ENCODE results near the gene ZNF804B.

DNA sequence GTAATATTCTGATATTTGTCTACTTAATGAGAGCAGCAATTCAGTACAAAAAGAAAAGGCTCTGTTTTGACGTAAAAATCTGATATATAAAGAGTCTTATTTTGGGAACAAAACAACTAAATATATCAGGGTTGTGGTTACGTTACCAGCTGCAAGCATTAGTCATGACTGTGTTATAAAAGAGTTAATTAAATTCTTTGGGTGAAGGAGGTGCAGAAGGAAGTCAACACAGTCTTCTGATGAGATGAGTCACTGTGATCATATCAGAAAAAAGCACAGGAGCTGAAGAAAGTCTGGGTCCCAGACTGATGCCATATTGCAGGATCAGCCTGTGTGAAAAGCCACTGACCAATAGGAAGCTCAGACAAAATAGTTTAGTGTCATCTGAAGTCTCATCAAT is 270.4 kb downstream of the ZNF804B start:
- TF ChIP-seq, protein P1, sequence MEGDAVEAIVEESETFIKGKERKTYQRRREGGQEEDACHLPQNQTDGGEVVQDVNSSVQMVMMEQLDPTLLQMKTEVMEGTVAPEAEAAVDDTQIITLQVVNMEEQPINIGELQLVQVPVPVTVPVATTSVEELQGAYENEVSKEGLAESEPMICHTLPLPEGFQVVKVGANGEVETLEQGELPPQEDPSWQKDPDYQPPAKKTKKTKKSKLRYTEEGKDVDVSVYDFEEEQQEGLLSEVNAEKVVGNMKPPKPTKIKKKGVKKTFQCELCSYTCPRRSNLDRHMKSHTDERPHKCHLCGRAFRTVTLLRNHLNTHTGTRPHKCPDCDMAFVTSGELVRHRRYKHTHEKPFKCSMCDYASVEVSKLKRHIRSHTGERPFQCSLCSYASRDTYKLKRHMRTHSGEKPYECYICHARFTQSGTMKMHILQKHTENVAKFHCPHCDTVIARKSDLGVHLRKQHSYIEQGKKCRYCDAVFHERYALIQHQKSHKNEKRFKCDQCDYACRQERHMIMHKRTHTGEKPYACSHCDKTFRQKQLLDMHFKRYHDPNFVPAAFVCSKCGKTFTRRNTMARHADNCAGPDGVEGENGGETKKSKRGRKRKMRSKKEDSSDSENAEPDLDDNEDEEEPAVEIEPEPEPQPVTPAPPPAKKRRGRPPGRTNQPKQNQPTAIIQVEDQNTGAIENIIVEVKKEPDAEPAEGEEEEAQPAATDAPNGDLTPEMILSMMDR (IDR thresholded peaks at IDR 0.05) = no peak
- TF ChIP-seq POLR2A (IDR thresholded peaks at IDR 0.05) = no peak

Data from right lobe of liver (tissue), 4 donors.